ENCODE data around the gene SIVA1.

The SIVA1 gene

GRCh38 chr14:104782086-104782807 lies 29.3 kb downstream of the SIVA1 start:
- Histone ChIP-seq H3K79me2 (ENCODE audit: insufficient read depth, low read length) (peaks cover 27% of the 10 kb centered on the region; the same call in 1 of the 2 replicates), H3K9ac (ENCODE audit: low read depth, low read length, poor library complexity, severe bottlenecking) (no peak overlapping the region), H3K27me3 (ENCODE audit: insufficient read depth, low read length, poor library complexity, severe bottlenecking) (no peaks in the 10 kb centered on the region), H3K4me3 (ENCODE audit: low read length, poor library complexity, severe bottlenecking) (no peak overlapping the region), H3K4me2 (ENCODE audit: low read depth, low read length, poor library complexity, severe bottlenecking) (no peak overlapping the region), H3K9me2 (replicated peaks; ENCODE audit: low read depth, low read length) (no peaks in the 10 kb centered on the region), H3K4me1 (ENCODE audit: insufficient read depth, low read length, poor library complexity, severe bottlenecking) (peaks cover 2% of the 10 kb centered on the region), H3K36me3 (ENCODE audit: insufficient read depth, low read length) (peaks cover 8% of the 10 kb centered on the region; the same call in 1 of the 2 replicates), H3F3A (ENCODE audit: low read depth) (no peaks in the 10 kb centered on the region), H2AFZ (ENCODE audit: low read length) (no peak overlapping the region), H4K20me1 (ENCODE audit: insufficient read depth, low read length, poor library complexity, severe bottlenecking) (peaks cover 21% of the 10 kb centered on the region), H3K9me3 (ENCODE audit: insufficient read depth, low read depth, low read length) (no peaks in the 10 kb centered on the region)
- TF ChIP-seq EZH2phosphoT487 (IDR thresholded peaks at IDR 0.05; ENCODE audit: borderline replicate concordance), result no peak

GRCh38 chr14:104782808-104783139 lies 29.8 kb downstream of the SIVA1 start:
- Histone ChIP-seq H3K27me3 (ENCODE audit: insufficient read depth, low read length, poor library complexity, severe bottlenecking) (no peaks in the 10 kb centered on the region), H3K36me3 (ENCODE audit: insufficient read depth, low read length) (peaks cover 8% of the 10 kb centered on the region; the same call in 1 of the 2 replicates), H2AFZ (ENCODE audit: low read length) (no peak overlapping the region), H3K9me2 (replicated peaks; ENCODE audit: low read depth, low read length) (no peaks in the 10 kb centered on the region), H3F3A (ENCODE audit: low read depth) (no peaks in the 10 kb centered on the region), H3K4me2 (ENCODE audit: low read depth, low read length, poor library complexity, severe bottlenecking) (no peak overlapping the region), H4K20me1 (ENCODE audit: insufficient read depth, low read length, poor library complexity, severe bottlenecking) (peaks cover 24% of the 10 kb centered on the region), H3K4me3 (ENCODE audit: low read length, poor library complexity, severe bottlenecking) (no peak overlapping the region), H3K9ac (ENCODE audit: low read depth, low read length, poor library complexity, severe bottlenecking) (no peak overlapping the region), H3K4me1 (ENCODE audit: insufficient read depth, low read length, poor library complexity, severe bottlenecking) (peaks cover 2% of the 10 kb centered on the region), H3K79me2 (ENCODE audit: insufficient read depth, low read length) (peaks cover 32% of the 10 kb centered on the region; the same call in 1 of the 2 replicates), H3K9me3 (ENCODE audit: insufficient read depth, low read depth, low read length) (no peaks in the 10 kb centered on the region)
- TF ChIP-seq EZH2phosphoT487 (IDR thresholded peaks at IDR 0.05; ENCODE audit: borderline replicate concordance), result no peak
- no peak for TF ChIP-seq CTCF (conservative IDR thresholded peaks at IDR 0.05; ENCODE audit: low read length)

- H3K4me3 ChIP-seq (ENCODE audit: low read length, poor library complexity, severe bottlenecking), result no peak overlapping the region
Observed at GRCh38 chr14:104783484-104784217, 30.7 kb downstream of the SIVA1 start.

More at GRCh38 chr14:104783484-104784217, 30.7 kb downstream of the SIVA1 start:
- H3K36me3 ChIP-seq (ENCODE audit: insufficient read depth, low read length), result peaks cover 8% of the 10 kb centered on the region; the same call in 1 of the 2 replicates
- TF ChIP-seq EZH2phosphoT487 (IDR thresholded peaks at IDR 0.05; ENCODE audit: borderline replicate concordance) (no peak), CTCF (conservative IDR thresholded peaks at IDR 0.05; ENCODE audit: low read length) (no peak)
- peaks cover 2% of the 10 kb centered on the region for H3K4me1 ChIP-seq (ENCODE audit: insufficient read depth, low read length, poor library complexity, severe bottlenecking)
- no peak overlapping the region for H3K4me2 ChIP-seq (ENCODE audit: low read depth, low read length, poor library complexity, severe bottlenecking)
- H3K9me2 ChIP-seq (replicated peaks; ENCODE audit: low read depth, low read length), result no peaks in the 10 kb centered on the region
- no peak overlapping the region for H3K9ac ChIP-seq (ENCODE audit: low read depth, low read length, poor library complexity, severe bottlenecking)
- no peaks in the 10 kb centered on the region for H3F3A ChIP-seq (ENCODE audit: low read depth)
- no peaks in the 10 kb centered on the region for H3K27me3 ChIP-seq (ENCODE audit: insufficient read depth, low read length, poor library complexity, severe bottlenecking)
- H4K20me1 ChIP-seq (ENCODE audit: insufficient read depth, low read length, poor library complexity, severe bottlenecking), result peaks cover 29% of the 10 kb centered on the region
- no peak overlapping the region for H2AFZ ChIP-seq (ENCODE audit: low read length)
- peaks cover 41% of the 10 kb centered on the region; the same call in 1 of the 2 replicates for H3K79me2 ChIP-seq (ENCODE audit: insufficient read depth, low read length)
- no peaks in the 10 kb centered on the region for H3K9me3 ChIP-seq (ENCODE audit: insufficient read depth, low read depth, low read length)
